ENCODE measurements around the gene INSM2. TPM values are rescaled to one million over a fixed set of nuclear protein-coding genes. Genes with fewer than 3 reads are reported as not detected.

The INSM2 gene
- total RNA-seq, 2 donors from 2014 or later: 0.07 to 0.08 TPM

- peaks cover 0 to 6% of the 10 kb centered on the region in 2 donors for H3K36me3 Mint-ChIP-seq
- no peak overlapping the region for H3K27ac Mint-ChIP-seq
- ATAC-seq: no peak
Measured at GRCh38 chr14:35578639-35579038, 44.7 kb downstream of the INSM2 start.

More at GRCh38 chr14:35578639-35579038, 44.7 kb downstream of the INSM2 start:
- DNase-seq (ENCODE audit: low spot score in 2 of 2): no peak
- H3K9me3 Mint-ChIP-seq: no peaks in the 10 kb centered on the region

Other genes starting within 250 kb of the INSM2 start
- gene PSMA6, start 241.8 kb upstream of the INSM2 start, total RNA-seq: 100 to 1,000 TPM; 293 to 408 TPM
- 100 to 1,000 TPM; 150 to 303 TPM for gene NFKBIA, start 129.4 kb upstream of the INSM2 start, total RNA-seq